Stromal cell of bone marrow (primary cell): Measurements from ENCODE around the gene PCDHB11.
"Not testable (repeated sequence)": the region's sequence is repeated elsewhere in the genome, so short reads cannot be mapped to it uniquely, and the experiment has no call there.

Experiments used
- DNase-seq: peaks from one replicate; pipeline ENCODE4 v3.0.0-alpha.2; 2012; ENCODE audit warnings: low read depth

Gene PCDHB11

GRCh38 chr5:141186897-141187512 lies 12.4 kb upstream of the PCDHB11 start, which contains the start of gene PCDHB9:
TSS of gene PCDHB9 (plus strand) at chr5:141187161. CDS start at chr5:141187319, 158 bp downstream.
- no peak for DNase-seq

GRCh38 chr5:141188682-141189081 lies 10.7 kb upstream of the PCDHB11 start:
- not testable (repeated sequence) for DNase-seq

DNA sequence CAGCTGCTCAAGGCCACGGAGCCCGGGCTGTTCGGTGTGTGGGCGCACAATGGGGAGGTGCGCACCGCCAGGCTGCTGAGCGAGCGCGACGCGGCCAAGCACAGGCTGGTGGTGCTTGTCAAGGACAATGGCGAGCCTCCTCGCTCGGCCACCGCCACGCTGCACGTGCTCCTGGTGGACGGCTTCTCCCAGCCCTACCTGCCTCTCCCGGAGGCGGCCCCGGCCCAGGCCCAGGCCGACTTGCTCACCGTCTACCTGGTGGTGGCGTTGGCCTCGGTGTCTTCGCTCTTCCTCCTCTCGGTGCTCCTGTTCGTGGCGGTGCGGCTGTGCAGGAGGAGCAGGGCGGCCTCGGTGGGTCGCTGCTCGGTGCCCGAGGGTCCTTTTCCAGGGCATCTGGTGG lies 10.3 kb upstream of the PCDHB11 start:
- not testable (repeated sequence) for DNase-seq

DNA sequence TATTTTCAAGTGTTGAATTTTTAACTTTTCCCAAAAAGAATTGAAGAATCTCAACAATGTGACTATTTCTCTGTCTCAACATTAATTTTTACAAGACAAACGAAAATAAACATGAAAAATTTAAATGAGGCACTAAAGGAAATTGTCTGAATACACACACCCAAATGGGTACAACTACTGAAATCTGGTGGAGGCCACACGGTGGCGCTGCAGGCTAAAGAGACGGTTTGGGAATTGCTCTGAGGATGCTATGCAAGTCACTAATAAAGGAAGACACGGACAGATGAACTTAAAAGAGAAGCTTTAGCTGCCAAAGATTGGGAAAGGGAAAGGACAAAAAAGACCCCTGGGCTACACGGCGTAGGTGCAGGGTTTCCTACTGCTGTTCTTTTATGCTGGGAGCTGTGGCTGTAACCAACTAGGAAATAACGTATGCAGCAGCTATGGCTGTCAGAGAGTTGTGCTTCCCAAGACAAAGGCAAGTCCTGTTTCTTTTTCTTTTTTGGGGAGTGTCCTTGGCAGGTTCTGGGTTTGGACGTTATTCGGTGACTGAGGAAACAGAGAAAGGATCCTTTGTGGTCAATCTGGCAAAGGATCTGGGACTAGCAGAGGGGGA lies 7.2 kb upstream of the PCDHB11 start, which contains the start of gene PCDHB10:
Gene PCDHB10 (plus strand): TSS at position 244 of the 616 bp plus-strand sequence. CDS start 200 bp downstream, at position 444.
- DNase-seq: no peak

GRCh38 chr5:141194332-141194731 lies 5.1 kb upstream of the PCDHB11 start:
- DNase-seq: not testable (repeated sequence)

- no peak for DNase-seq
Observed at GRCh38 chr5:141196363-141196762, 3.1 kb upstream of the PCDHB11 start.

- not testable (repeated sequence) for DNase-seq
Observed at GRCh38 chr5:141201126-141201525, 1.7 kb downstream of the PCDHB11 start.

GRCh38 chr5:141201646-141202045 lies 2.2 kb downstream of the PCDHB11 start:
- not testable (repeated sequence) for DNase-seq

DNA sequence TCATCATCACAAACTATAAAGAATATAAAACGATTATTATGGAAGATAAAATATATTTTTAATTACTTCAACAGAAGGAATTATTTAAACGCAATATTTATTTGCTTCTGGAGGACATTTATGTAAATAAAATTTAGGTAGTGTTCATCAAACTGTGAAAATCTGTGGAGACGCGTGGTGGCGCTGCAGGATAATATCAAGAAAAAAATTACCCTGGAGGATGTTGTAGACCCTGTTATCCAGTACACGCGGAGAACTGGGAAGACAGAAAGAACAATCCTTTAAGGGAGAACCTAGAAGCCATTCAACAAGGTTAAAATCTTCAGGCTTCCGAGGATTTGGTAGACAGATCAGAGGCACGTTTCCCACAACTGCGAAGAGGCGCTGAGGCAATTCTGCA lies 9.1 kb downstream of the PCDHB11 start, which contains the start of gene PCDHB12:
Gene PCDHB12 (plus strand): TSS at position 242 of the 400 bp plus-strand sequence. CDS start 189 bp downstream, outside the sequence.
- DNase-seq: no peak

GRCh38 chr5:141210281-141210680 lies 10.9 kb downstream of the PCDHB11 start:
- not testable (repeated sequence) for DNase-seq

GRCh38 chr5:141210849-141211248 lies 11.4 kb downstream of the PCDHB11 start:
- DNase-seq: not testable (repeated sequence)

- not testable (repeated sequence) for DNase-seq
Observed at GRCh38 chr5:141213656-141214339, 14.4 kb downstream of the PCDHB11 start, which contains the start of gene PCDHB13. TSS of gene PCDHB13 (plus strand) at chr5:141213919. CDS start at chr5:141214124, 205 bp downstream.

- DNase-seq: not testable (repeated sequence)
Observed at GRCh38 chr5:141214583-141214982, 15.2 kb downstream of the PCDHB11 start.

- not testable (repeated sequence) for DNase-seq
Observed at GRCh38 chr5:141215504-141215903, 16.1 kb downstream of the PCDHB11 start.

DNA sequence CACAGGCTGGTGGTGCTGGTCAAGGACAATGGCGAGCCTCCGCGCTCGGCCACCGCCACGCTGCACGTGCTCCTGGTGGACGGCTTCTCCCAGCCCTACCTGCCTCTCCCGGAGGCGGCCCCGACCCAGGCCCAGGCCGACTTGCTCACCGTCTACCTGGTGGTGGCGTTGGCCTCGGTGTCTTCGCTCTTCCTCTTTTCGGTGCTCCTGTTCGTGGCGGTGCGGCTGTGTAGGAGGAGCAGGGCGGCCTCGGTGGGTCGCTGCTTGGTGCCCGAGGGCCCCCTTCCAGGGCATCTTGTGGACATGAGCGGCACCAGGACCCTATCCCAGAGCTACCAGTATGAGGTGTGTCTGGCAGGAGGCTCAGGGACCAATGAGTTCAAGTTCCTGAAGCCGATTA lies 16.6 kb downstream of the PCDHB11 start:
- DNase-seq: not testable (repeated sequence)

DNA sequence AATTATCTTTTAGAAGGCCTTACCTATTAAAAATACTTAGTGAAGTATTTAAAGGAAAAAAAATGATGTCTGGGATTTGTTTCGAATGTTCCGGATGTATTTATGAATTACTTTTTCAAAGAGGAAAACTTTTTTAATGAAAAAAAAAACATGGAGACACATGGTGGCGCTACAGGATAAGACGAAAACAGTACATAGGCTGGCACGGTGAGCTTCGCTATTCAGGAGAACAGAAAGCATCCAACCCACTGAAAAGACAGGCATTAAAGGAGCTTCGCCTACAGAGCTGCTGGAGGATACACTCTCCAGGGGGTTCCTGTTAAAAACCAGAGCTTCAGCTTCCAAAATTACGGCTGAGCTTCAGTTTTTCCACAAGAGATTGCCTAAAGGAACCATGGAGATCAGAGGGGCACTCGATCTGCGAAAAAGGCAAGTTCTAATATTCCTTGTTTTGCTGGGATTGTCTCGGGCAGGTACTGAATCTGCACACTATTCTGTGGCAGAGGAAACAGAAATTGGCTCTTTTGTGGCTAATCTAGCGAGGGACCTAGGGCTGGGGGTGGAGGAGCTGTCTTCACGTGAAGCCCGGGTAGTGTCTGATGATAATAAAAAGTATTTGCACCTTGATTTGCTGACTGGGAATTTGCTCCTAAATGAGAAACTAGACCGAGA lies 23.8 kb downstream of the PCDHB11 start, which contains the start of gene PCDHB14:
Gene PCDHB14 (plus strand): TSS at position 232 of the 672 bp plus-strand sequence. CDS start 163 bp downstream, at position 395.
- DNase-seq: peak; percentile 17

DNA sequence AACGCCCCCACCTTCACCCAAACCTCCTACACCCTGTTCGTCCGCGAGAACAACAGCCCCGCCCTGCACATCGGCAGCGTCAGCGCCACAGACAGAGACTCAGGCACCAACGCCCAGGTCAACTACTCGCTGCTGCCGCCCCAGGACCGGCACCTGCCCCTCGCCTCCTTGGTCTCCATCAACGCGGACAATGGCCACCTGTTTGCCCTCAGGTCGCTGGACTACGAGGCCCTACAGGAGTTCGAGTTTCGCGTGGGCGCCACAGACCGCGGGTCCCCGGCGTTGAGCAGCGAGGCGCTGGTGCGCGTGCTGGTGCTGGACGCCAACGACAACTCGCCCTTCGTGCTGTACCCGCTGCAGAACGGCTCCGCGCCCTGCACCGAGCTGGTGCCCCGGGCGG lies 25.4 kb downstream of the PCDHB11 start:
- not testable (repeated sequence) for DNase-seq

DNA sequence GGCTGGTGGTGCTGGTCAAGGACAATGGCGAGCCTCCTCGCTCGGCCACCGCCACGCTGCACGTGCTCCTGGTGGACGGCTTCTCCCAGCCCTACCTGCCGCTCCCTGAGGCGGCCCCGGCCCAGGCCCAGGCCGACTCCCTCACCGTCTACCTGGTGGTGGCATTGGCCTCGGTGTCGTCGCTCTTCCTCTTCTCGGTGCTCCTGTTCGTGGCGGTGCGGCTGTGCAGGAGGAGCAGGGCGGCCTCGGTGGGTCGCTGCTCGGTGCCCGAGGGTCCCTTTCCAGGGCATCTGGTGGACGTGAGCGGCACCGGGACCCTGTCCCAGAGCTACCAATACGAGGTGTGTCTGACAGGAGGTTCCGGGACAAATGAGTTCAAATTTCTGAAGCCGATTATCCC lies 26.0 kb downstream of the PCDHB11 start:
- not testable (repeated sequence) for DNase-seq

DNA sequence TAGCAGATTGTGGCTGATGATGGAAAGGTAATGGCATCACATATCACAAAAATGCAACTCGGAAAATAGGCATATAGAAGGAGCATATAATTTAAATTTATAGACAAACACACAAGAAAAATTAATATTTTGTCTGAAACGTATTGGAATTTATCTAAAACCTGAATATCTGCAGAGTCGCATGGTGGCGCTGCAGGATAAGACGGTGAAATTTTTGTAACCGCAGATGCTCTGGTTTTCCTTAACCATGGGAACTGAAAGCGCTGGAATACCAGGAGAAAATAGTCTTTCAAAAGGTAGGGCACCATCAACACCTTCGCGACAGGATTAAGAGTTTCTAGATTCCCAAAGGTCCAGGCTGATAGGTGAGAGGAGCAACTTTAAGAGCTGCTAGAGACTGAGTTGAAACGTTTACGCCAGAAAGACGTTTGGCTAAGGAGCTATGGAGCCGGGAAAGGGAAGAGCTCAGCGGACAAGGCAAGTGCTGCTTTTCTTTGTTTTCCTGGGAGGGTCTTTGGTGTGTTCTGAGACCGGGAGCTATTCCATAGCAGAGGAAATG lies 34.8 kb downstream of the PCDHB11 start:
- DNase-seq: no peak

DNA sequence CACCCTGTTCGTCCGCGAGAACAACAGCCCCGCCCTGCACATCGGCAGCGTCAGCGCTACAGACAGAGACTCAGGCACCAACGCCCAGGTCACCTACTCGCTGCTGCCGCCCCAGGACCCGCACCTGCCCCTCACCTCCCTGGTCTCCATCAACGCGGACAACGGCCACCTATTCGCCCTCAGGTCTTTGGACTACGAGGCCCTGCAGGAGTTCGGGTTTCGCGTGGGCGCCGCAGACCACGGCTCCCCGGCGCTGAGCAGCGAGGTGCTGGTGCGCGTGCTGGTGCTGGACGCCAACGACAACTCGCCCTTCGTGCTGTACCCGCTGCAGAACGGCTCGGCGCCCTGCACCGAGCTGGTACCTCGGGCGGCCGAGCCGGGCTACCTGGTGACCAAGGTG lies 36.5 kb downstream of the PCDHB11 start:
- not testable (repeated sequence) for DNase-seq

GRCh38 chr5:141236516-141237313 lies 37.3 kb downstream of the PCDHB11 start:
- DNase-seq: no peak
